Measurements from ENCODE around the gene MAP4K5. TPM values are rescaled to one million over a fixed set of nuclear protein-coding genes. Genes with fewer than 3 reads are reported as not detected.

The MAP4K5 gene
- total RNA-seq, 4 donors from 2014 or later, result 216 to 288 (median 279) TPM

GRCh38 chr14:50389668-50390441 is 142.5 kb downstream of the MAP4K5 start:
- Histone ChIP-seq H3K27me3 (no peaks in the 10 kb centered on the region), H3K27ac (no peak overlapping the region), H3K4me1 (peaks cover 0 to 11% (median 0%) of the 10 kb centered on the region in 4 donors), H3K4me3 (no peak overlapping the region), H3K9me3 (no peaks in the 10 kb centered on the region), H3K36me3 (peaks cover 0 to 24% (median 0%) of the 10 kb centered on the region in 3 donors)
- TF ChIP-seq POLR2A (IDR thresholded peaks at IDR 0.05), result no peak
- TF ChIP-seq CTCF (IDR thresholded peaks at IDR 0.05), result no peak
- no peak for TF ChIP-seq EP300 (IDR thresholded peaks at IDR 0.05)
- 81 to 84% methylated on average over 9 of the region's 9 CpGs for WGBS, 2 donors
- no peak for DNase-seq (ENCODE audit: low spot score in 2 of 2)

- Histone ChIP-seq H3K27me3 (no peaks in the 10 kb centered on the region), H3K4me3 (no peak overlapping the region), H3K27ac (no peak overlapping the region), H3K36me3 (peaks cover 0 to 24% (median 0%) of the 10 kb centered on the region in 3 donors), H3K9me3 (no peaks in the 10 kb centered on the region), H3K4me1 (peaks cover 0 to 3% (median 0%) of the 10 kb centered on the region in 4 donors)
- WGBS, 2 donors, result 78 to 83% methylated on average over 9 of the region's 9 CpGs
- no peak for TF ChIP-seq CTCF (IDR thresholded peaks at IDR 0.05)
- TF ChIP-seq POLR2A (IDR thresholded peaks at IDR 0.05), result no peak
- no peak for TF ChIP-seq EP300 (IDR thresholded peaks at IDR 0.05)
- no peak for DNase-seq (ENCODE audit: low spot score in 2 of 2)
Measured at GRCh38 chr14:50388256-50388931, 144.0 kb downstream of the MAP4K5 start.

GRCh38 chr14:50387548-50387947 is 144.8 kb downstream of the MAP4K5 start:
- WGBS, 2 donors, result 95% methylated on average over 1 of the region's 1 CpG

GRCh38 chr14:50383618-50384225 is 148.6 kb downstream of the MAP4K5 start:
- Histone ChIP-seq H3K9me3 (no peaks in the 10 kb centered on the region), H3K27ac (no peak overlapping the region), H3K36me3 (peaks cover 0 to 18% (median 0%) of the 10 kb centered on the region in 3 donors), H3K4me3 (no peak overlapping the region), H3K4me1 (peaks cover 0 to 3% (median 0%) of the 10 kb centered on the region in 4 donors), H3K27me3 (no peaks in the 10 kb centered on the region)
- WGBS, 2 donors, result 63 to 66% methylated on average over 3 of the region's 3 CpGs
- DNase-seq (ENCODE audit: low spot score in 2 of 2), result no peak
- TF ChIP-seq POLR2A (IDR thresholded peaks at IDR 0.05), result no peak
- TF ChIP-seq CTCF (IDR thresholded peaks at IDR 0.05), result no peak
- no peak for TF ChIP-seq EP300 (IDR thresholded peaks at IDR 0.05)

More at GRCh38 chr14:50387548-50387947, 144.8 kb downstream of the MAP4K5 start:
- no peak for DNase-seq (ENCODE audit: low spot score in 2 of 2)
- H3K27ac ChIP-seq, result no peak overlapping the region
- peaks cover 0 to 3% (median 0%) of the 10 kb centered on the region in 4 donors for H3K4me1 ChIP-seq
- no peaks in the 10 kb centered on the region for H3K27me3 ChIP-seq
- TF ChIP-seq EP300 (IDR thresholded peaks at IDR 0.05), result no peak
- no peak for TF ChIP-seq CTCF (IDR thresholded peaks at IDR 0.05)
- no peak for TF ChIP-seq POLR2A (IDR thresholded peaks at IDR 0.05)
- H3K36me3 ChIP-seq, result peaks cover 0 to 16% (median 0%) of the 10 kb centered on the region in 3 donors
- H3K4me3 ChIP-seq, result no peak overlapping the region
- no peaks in the 10 kb centered on the region for H3K9me3 ChIP-seq
